GM10266 (cell line): ENCODE measurements around the gene MRGPRG.

Experiments used
- DNase-seq: peaks from one replicate; pipeline ENCODE4 v3.0.0; 2012; ENCODE audit errors: extremely low spot score
- CTCF ChIP-seq: IDR thresholded peaks from 2 replicates; pipeline ENCODE4 v1.5.1; 2012; ENCODE audit warnings: mild to moderate bottlenecking, low read depth; ENCODE audit not compliant: control insufficient read depth, insufficient read depth; ENCODE audit errors: missing control alignments

The MRGPRG gene

GRCh38 chr11:3197878-3198528 lies 20.6 kb downstream of the MRGPRG start:
- no peak for TF ChIP-seq CTCF
- DNase-seq, result no peak

- no peak for TF ChIP-seq CTCF
- no peak for DNase-seq
Observed at GRCh38 chr11:3197044-3197695, 21.4 kb downstream of the MRGPRG start.

- TF ChIP-seq CTCF, result no peak
- no peak for DNase-seq
Observed at GRCh38 chr11:3196161-3197043, 22.2 kb downstream of the MRGPRG start.

GRCh38 chr11:3195251-3196160 lies 23.1 kb downstream of the MRGPRG start:
- DNase-seq, result no peak
- TF ChIP-seq CTCF, result no peak

- no peak for DNase-seq
- no peak for TF ChIP-seq CTCF
Observed at GRCh38 chr11:3194016-3194816, 24.4 kb downstream of the MRGPRG start.

- TF ChIP-seq CTCF, result no peak
- no peak for DNase-seq
Observed at GRCh38 chr11:3193373-3194015, 25.1 kb downstream of the MRGPRG start.
